Endothelial cell (in vitro differentiated cells): ENCODE results near the gene BCAS4. TPM values are rescaled to one million over a fixed set of nuclear protein-coding genes. Genes with fewer than 3 reads are reported as not detected.

Source experiments
- DNase-seq: peaks from one replicate; pipeline ENCODE4 v3.0.0; 2021; ENCODE audit warnings: low spot score
- H3K27ac Mint-ChIP-seq: one replicate; pipeline ENCODE4 v1.8.0; 2021; ENCODE audit warnings: mixed read lengths, inconsistent platforms; ENCODE audit not compliant: unreplicated experiment
- H3K27me3 Mint-ChIP-seq: one replicate; pipeline ENCODE4 v1.8.0; 2021; ENCODE audit warnings: mild to moderate bottlenecking, moderate library complexity, mixed read lengths, inconsistent platforms; ENCODE audit not compliant: unreplicated experiment
- H3K36me3 Mint-ChIP-seq: one replicate; pipeline ENCODE4 v1.8.0; 2021; ENCODE audit warnings: mild to moderate bottlenecking, low read depth, mixed read lengths, inconsistent platforms; ENCODE audit not compliant: unreplicated experiment
- H3K4me1 Mint-ChIP-seq: one replicate; pipeline ENCODE4 v1.8.0; 2021; ENCODE audit warnings: mild to moderate bottlenecking, mixed read lengths, inconsistent platforms; ENCODE audit not compliant: unreplicated experiment
- H3K4me3 Mint-ChIP-seq: one replicate; pipeline ENCODE4 v1.8.0; 2021; ENCODE audit warnings: mild to moderate bottlenecking, mixed read lengths, inconsistent platforms; ENCODE audit not compliant: unreplicated experiment
- H3K9me3 Mint-ChIP-seq: one replicate; pipeline ENCODE4 v1.8.0; 2021; ENCODE audit warnings: mixed read lengths, inconsistent platforms; ENCODE audit not compliant: unreplicated experiment
- CTCF ChIP-seq: fragments of 200-600 bp; sonication (generic); IDR thresholded peaks from one replicate; pipeline ENCODE4 v1.5.0; 2021; ENCODE audit warnings: antibody characterized with exemption; ENCODE audit not compliant: unreplicated experiment
- total RNA-seq: library from RNA; stranded (reverse); fragmentation: NEBNext Ultra II Directional; extraction: Animal tissue kit (Norgen Biotek cat#: 25700); gene quantifications from one replicate; pipeline ENCODE4 v1.2.1, GENCODE V29; 2021; ENCODE audit not compliant: unreplicated experiment

BCAS4 gene
- total RNA-seq, 1 donor from 2014 or later, result 7.6 TPM

- Mint-ChIP-seq H3K36me3 (peaks cover 4% of the 10 kb centered on the region), H3K4me1 (peaks cover 12% of the 10 kb centered on the region), H3K9me3 (no peaks in the 10 kb centered on the region), H3K4me3 (no peak overlapping the region), H3K27ac (no peak overlapping the region), H3K27me3 (peaks cover 6% of the 10 kb centered on the region)
- TF ChIP-seq CTCF, result no peak
- no peak for DNase-seq
Observed at GRCh38 chr20:50883856-50884255, 89.0 kb downstream of the BCAS4 start.

DNA sequence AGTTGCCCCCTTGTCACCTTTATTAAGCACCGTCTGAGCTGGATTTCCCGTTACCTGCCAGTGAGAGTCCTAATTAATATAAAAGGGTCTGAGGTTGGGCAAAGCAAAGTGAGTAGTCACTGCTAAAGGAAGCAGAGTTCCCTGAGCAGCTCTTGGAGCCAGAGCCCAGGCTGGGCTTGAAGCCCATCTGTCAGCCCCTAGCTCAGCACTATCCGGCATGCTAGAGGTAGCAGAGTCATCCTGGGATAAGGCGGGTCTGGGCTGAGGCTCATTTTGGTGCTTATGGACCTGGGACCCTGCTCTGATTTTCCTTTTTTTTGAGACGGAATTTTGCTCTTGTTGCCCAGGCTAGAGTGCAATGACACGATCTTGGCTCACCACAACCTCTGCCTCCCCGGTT lies 90.2 kb downstream of the BCAS4 start:
- peaks cover 4% of the 10 kb centered on the region for H3K27me3 Mint-ChIP-seq
- DNase-seq, result no peak
- no peaks in the 10 kb centered on the region for H3K9me3 Mint-ChIP-seq
- H3K4me3 Mint-ChIP-seq, result no peak overlapping the region
- H3K36me3 Mint-ChIP-seq, result peaks cover 9% of the 10 kb centered on the region
- no peak for TF ChIP-seq CTCF
- H3K4me1 Mint-ChIP-seq, result peaks cover 4% of the 10 kb centered on the region
- H3K27ac Mint-ChIP-seq, result peak overlapping the region; percentile 15

GRCh38 chr20:50885781-50886180 lies 90.9 kb downstream of the BCAS4 start:
- H3K27me3 Mint-ChIP-seq, result peaks cover 4% of the 10 kb centered on the region
- no peaks in the 10 kb centered on the region for H3K4me1 Mint-ChIP-seq
- no peaks in the 10 kb centered on the region for H3K9me3 Mint-ChIP-seq
- peaks cover 9% of the 10 kb centered on the region for H3K36me3 Mint-ChIP-seq
- no peak overlapping the region for H3K4me3 Mint-ChIP-seq
- DNase-seq, result no peak
- no peak for TF ChIP-seq CTCF
- H3K27ac Mint-ChIP-seq, result no peak overlapping the region

GRCh38 chr20:50886184-50886790 lies 91.4 kb downstream of the BCAS4 start:
- no peak overlapping the region for H3K27ac Mint-ChIP-seq
- no peak overlapping the region for H3K4me3 Mint-ChIP-seq
- no peaks in the 10 kb centered on the region for H3K4me1 Mint-ChIP-seq

More at GRCh38 chr20:50886184-50886790, 91.4 kb downstream of the BCAS4 start:
- peaks cover 4% of the 10 kb centered on the region for H3K27me3 Mint-ChIP-seq
- DNase-seq, result no peak
- no peaks in the 10 kb centered on the region for H3K9me3 Mint-ChIP-seq
- H3K36me3 Mint-ChIP-seq, result peaks cover 10% of the 10 kb centered on the region
- TF ChIP-seq CTCF, result no peak
